GM12891 (cell line): ENCODE results near the gene BRINP2.

Experiments
- PAX5 ChIP-seq: IDR thresholded peaks from 2 replicates; pipeline ENCODE4 v1.6.1; 2011; ENCODE audit warnings: low read length, moderate library complexity, mild to moderate bottlenecking; ENCODE audit not compliant: insufficient read depth, severe bottlenecking
- POLR2A ChIP-seq: IDR thresholded peaks from 2 replicates; pipeline ENCODE4 v1.6.1; 2011; ENCODE audit warnings: low read depth, low read length, control low read depth
- POLR2AphosphoS5 ChIP-seq: IDR thresholded peaks from 2 replicates; pipeline ENCODE4 v1.6.1; 2011; ENCODE audit warnings: low read depth, low read length, control low read depth
- POU2F2 ChIP-seq: IDR thresholded peaks from 2 replicates; pipeline ENCODE4 v1.6.1; 2011; ENCODE audit warnings: low read depth, mild to moderate bottlenecking, control low read depth, low read length, moderate library complexity
- SPI1 ChIP-seq: IDR thresholded peaks from 2 replicates; pipeline ENCODE4 v1.6.1; 2011; ENCODE audit warnings: low read depth, low read length, control low read depth
- TAF1 ChIP-seq: IDR thresholded peaks from 2 replicates; pipeline ENCODE4 v1.6.1; 2011; ENCODE audit warnings: low read depth, low read length, control low read depth

DNA sequence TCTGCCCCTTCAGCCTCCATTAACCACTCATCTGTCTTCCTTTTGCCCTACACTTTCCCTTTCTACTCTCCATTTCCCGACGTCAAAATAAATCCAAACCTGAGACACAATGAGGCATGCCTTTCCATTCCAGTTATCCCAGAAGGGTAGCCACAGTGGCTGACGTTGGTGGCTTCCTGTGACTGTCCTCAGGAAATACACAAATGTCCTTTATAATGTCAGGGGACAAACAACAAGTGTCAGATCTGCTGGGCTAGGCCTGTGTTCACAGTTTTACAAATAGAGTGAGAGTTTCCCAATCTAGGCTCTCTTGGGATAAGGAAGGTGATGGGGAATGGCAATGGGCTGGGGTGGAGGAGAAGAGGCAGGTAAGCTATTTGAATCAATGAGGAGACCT lies 135.3 kb downstream of the BRINP2 start:
- no peak for TF ChIP-seq POLR2AphosphoS5
- no peak for TF ChIP-seq POLR2A
- no peak for TF ChIP-seq POU2F2
- TF ChIP-seq TAF1: no peak
- TF ChIP-seq SPI1: no peak
- no peak for TF ChIP-seq PAX5
